ENCODE data around the gene BEAN1.

Gene BEAN1

DNA sequence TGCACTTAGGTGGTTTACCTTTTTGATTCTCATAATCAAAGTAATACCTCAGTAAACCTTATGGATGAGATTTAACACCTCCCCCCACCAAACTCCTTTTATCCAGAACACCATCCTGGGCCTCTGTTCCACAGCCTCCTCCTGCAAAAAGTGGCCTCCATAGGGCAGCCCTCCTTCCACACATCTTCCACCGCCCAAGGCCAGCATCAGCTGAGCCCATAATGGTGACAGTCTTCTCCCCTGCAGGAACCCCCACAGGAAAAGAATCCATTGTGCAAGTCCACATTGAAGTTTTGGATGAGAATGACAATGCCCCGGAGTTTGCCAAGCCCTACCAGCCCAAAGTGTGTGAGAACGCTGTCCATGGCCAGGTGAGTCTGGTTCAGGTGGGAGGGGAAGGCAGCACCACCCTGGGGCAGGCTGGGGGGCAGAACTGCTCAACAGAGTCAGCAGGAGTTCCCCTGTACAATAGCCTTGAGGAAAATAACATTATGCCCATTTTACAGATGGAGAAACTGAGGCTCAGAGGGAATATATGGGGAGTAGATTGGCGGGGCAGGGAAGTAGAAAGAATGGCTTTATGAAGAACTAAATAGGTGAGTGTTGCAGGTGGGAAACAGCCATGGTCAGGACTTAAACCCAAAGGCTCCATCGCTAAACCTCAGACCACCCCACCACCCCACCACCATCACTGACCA, 29.2 kb upstream of the BEAN1 start:
- no peak for DNase-seq

DNA sequence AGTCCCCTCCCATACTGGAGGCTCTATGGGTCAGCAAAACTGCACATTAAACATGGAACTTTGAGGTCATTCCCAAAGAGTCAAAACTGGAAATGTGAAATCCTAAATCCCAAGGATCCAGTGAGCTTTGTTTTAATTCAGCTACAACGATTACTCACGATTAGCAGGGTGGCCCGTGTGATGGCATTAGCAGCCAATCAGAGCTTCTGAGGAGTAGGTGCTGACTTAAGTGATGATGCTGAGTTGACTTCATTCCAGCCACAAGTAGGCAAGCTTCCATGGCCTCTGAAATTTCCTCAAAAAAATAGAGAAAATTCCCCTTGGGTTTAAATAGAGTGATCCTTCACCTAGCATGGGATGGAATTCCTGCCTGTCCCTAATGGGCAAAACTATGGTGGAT, 28.1 kb upstream of the BEAN1 start:
- no peak for DNase-seq

DNA sequence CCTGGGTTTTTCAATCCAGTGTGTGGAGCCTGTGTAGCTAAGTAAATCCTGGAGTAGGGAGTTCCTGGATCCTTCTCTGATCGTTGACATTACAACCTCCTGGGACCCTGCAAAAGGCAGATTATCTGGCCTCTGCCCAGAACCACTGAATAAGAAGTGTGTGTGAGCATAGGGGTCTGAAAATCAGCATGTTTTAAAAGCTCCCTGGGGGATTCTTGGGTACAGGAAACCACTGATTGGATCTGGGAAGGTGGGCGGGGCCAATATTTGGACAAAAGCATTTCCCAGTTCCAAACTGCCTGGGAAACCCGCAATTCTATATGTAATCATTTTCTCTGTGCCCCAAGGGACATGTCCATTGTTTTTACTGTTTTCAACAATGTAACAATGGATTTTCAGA, 27.2 kb upstream of the BEAN1 start:
- peak; percentile 40 for DNase-seq

DNA sequence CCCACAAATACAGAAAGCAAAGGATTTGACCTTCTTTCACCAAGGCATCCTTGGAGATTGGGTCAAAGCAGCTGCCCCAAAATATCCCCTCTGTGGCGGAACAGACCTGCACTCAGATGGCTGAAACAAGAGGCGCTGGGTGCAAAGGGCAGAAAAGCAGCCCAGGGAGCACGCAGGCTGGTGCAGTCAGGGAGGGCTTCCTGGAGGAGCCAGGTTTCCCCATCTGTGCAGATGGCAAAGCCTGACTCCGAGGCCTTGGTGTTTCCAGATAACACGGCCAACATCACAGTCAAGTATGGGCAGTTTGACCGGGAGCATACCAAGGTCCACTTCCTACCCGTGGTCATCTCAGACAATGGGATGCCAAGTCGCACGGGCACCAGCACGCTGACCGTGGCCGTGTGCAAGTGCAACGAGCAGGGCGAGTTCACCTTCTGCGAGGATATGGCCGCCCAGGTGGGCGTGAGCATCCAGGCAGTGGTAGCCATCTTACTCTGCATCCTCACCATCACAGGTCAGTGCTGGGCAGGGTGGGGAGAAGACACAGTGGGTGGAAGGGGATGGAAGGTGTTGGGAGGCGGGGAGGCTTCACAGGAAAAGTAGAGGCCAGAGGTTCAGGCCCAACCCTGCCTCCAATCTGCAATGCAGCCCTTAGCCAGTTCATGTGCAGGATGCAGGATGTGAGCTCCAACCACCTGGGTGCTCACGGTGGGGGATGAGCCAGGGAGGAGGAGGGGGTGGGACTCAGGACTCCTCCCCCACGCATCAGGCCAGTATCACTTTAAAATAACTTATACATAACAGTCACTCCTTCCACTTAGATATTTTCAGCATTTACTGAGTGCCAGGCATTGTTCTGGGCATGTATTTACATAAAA, 26.4 kb upstream of the BEAN1 start:
- no peak for DNase-seq

DNA sequence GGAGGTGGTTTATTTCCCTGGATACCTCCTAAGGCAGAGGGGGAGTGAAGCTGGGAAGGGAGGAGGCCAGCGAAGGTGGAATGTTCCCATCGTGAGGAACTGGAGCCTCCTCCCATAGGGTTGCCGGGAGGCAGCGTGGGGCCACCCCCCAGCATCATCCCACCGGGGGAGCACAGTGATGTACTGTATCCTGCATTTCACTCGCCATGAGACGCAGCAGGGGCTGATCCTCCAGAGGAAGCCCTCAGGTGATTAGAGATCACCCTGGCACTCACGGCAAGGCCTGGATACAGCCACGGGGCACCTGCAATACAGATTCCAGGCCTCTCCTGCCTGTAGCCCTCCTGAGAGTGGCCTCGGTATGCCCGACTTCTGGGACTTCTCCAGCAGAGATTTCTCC, 25.5 kb upstream of the BEAN1 start:
- DNase-seq: no peak

DNA sequence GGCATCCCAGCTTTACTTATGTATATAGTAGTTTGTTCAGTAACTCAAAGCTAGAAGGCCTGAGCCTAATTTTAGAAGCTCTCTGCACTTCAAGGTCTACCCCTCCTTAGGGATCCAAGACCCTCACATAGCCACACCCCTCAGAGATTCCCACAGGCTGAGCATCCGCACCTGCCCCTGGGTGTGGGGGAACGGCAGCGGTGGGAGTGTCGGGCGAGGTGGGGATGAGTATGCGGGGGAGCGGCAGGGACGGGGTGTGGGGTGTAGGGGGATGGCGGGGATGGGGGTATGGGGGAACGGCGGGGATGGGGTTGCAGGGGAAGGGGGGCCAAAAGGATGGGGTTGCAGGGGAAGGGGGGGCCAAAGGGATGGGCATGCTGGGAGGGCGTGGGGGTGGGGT, 24.9 kb upstream of the BEAN1 start:
- no peak for DNase-seq

DNA sequence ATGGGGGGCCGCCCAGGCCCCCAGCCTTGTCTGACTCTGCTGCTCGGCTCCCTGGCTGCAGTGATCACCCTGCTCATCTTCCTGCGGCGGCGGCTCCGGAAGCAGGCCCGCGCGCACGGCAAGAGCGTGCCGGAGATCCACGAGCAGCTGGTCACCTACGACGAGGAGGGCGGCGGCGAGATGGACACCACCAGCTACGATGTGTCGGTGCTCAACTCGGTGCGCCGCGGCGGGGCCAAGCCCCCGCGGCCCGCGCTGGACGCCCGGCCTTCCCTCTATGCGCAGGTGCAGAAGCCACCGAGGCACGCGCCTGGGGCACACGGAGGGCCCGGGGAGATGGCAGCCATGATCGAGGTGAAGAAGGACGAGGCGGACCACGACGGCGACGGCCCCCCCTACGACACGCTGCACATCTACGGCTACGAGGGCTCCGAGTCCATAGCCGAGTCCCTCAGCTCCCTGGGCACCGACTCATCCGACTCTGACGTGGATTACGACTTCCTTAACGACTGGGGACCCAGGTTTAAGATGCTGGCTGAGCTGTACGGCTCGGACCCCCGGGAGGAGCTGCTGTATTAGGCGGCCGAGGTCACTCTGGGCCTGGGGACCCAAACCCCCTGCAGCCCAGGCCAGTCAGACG, 24.4 kb upstream of the BEAN1 start:
- no peak for DNase-seq

DNA sequence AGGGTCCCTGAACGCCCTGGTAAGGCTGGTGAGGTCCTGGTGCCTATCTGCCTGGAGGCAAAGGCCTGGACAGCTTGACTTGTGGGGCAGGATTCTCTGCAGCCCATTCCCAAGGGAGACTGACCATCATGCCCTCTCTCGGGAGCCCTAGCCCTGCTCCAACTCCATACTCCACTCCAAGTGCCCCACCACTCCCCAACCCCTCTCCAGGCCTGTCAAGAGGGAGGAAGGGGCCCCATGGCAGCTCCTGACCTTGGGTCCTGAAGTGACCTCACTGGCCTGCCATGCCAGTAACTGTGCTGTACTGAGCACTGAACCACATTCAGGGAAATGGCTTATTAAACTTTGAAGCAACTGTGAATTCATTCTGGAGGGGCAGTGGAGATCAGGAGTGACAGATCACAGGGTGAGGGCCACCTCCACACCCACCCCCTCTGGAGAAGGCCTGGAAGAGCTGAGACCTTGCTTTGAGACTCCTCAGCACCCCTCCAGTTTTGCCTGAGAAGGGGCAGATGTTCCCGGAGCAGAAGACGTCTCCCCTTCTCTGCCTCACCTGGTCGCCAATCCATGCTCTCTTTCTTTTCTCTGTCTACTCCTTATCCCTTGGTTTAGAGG, 23.5 kb upstream of the BEAN1 start:
- no peak for DNase-seq

DNA sequence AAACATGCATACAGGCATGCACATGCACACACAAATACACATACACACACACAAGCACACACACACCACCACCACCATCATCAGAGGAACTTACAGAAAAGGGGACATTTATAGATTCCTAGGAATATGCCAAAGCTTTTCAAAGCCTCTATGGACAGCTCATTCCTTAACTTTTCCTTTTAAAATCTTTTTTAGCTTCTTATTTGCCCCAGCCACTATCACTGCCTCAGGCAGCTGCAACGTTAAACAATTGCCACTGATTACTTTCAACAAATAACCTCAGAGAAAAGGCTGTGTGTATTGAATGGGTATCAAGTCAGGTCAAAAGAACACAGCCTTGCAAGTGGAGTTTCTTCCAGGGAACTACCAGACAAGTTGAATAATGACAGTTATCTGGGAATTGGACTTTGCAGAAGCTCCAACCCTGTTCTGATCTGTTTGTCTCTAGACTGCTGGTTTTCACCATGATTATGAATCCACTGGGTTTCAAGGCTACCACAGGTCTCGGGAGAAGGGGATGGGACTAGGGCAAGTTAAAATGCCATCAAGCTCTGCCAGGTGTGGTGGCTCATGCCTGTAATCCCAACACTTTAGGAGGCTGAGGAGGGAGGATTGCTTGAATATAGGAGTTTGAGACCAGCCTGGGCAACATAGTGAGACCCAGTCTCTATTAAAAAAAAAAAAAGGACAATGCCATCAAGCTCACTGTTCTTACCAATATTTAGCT, 21.9 kb upstream of the BEAN1 start:
- DNase-seq: no peak

DNA sequence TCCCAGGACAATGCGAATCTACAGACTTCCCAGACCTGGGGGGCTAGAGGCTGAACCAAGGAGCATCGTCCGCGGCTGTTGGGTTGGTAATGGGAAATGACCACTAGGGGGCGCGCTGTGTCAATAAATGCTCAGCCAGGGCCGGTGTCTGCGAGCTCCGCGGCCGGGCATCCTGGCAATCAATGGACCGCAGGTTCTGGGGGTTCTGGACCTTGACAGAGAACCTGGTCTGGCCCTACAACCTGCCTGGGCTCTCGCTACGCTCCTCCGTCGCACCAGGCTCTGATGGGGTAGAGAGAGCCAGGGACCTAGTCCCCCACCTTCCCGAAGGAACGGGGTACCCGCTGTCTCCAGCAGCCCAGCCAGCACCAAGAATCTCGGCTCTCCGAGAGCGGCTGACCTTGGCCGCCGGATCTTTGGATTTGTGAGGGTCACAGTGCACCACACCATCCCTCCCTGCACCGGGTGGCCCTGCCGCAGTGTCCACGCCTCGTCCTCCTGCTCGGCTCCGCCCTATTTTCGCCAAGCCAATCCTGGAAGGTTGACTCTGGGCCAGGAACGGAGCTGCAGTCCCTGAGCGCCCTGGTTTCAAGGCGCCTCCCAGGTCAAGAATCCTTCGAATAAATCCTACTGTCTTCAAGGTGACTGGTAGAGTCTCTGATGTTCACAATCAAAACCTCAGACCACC, 20.4 kb upstream of the BEAN1 start:
- DNase-seq: peak; percentile 68

DNA sequence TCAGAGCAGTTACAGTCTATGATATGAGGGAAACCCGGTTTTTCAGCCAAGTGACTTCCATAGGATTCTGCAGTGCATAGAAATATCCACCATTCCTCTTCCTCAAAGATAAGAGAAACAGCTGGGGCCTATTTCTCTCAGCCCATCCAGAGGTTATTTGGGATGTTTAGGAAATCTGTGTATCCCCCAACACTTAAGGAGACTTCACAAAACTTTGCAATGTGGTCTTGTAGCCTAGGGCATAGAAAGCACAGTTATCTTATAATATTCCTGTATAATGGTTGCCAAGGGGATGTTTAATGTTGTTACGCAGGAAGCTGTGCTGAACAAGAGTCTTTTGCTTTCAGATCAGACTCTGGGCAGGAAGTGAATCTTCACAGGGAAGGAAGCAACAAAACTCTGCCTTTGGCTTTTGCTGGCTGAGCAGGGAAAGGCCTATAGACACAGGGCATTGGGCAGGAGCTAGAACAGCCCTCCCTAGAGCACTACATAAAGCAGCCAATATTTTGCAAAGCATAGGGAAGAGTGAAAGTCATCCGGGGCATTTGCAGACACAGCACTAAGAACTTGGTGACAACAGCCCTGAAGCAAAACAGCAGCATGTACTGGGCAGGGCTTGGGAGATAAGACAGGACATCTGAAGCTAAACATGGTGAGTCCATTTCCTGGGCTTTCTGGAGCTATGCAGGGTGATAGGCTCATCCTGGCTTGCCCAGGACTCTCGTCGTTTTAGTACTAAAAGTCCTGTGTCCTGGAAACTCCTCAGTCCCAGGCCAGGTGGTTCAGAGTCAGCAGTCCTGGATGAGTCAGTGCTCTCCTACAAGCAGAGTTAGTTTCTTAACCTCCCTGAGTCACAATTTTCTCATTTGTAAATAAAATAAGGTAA, 18.7 kb upstream of the BEAN1 start:
- DNase-seq: no peak

DNA sequence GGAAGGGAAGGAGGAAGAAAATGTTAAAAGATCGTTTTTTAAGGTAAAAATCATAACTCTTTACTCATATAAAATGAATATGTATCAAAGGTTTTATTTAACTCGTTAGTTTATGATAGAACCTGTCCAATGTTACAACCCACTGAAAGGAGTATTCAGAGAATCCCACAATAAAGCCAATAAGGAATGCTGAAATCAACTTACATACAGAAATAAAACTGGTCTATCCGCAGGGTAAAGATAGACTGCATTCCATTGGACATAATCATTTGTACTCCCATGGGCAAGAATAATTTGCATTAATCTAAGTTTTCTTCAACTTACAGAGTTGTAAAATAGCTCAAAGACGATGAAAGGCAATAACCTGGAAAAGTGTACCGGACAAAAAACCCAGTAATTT, 17.9 kb upstream of the BEAN1 start:
- no peak for DNase-seq

DNA sequence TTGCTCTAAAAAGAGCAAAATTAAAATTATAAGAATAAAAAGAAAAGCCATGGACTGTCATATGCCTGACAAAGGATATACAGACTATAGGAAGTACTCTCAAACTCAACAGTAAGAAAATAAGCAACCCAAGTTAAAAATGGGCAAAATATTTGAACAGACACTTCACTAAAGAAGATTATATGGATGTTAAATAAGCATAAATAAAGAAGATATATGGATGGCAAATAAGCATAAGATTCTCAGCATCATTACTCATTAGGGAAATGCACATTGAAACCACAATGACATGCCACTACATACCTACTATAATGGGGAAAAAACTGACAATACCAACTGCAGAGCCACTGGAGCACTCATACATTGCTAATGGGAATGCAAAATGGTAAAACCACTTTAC, 14.9 kb upstream of the BEAN1 start:
- DNase-seq: no peak

DNA sequence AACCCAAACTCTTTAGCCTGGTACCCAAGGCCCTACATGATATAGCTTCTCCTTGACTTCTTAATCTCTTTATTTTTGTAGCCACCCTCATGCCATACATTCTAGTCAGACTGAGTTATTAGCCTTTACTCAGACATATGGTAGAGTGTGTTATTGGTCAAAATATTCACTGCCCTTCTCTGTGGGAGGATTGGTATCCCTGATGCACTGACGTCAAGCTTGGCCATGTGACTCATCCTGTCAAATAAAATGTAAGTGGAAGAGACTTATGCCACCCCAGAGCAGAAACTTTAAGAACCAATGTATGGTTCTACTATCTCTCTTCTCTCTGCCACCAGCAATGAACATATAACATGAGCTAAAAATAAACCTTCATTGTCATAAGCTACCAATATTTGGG, 12.2 kb upstream of the BEAN1 start:
- no peak for DNase-seq

DNA sequence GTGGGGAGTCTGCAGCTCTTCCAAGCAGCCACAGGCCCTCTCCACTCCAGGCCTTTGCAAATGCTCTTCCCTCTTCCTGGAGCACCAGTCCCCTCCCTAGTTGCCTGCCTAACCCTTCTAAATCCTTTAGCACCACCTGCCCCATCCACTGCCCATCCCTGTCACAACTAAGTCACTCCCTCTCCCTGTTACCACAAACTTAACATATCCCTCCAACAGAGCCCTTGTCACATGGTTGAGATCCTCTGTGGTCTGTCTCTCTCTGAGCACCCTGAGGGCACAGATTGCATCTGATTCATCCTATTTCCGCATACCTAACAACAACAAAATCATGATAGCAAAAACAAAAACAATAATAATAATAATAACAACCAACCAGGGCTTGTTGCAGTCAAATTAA, 11.0 kb upstream of the BEAN1 start:
- DNase-seq: no peak

DNA sequence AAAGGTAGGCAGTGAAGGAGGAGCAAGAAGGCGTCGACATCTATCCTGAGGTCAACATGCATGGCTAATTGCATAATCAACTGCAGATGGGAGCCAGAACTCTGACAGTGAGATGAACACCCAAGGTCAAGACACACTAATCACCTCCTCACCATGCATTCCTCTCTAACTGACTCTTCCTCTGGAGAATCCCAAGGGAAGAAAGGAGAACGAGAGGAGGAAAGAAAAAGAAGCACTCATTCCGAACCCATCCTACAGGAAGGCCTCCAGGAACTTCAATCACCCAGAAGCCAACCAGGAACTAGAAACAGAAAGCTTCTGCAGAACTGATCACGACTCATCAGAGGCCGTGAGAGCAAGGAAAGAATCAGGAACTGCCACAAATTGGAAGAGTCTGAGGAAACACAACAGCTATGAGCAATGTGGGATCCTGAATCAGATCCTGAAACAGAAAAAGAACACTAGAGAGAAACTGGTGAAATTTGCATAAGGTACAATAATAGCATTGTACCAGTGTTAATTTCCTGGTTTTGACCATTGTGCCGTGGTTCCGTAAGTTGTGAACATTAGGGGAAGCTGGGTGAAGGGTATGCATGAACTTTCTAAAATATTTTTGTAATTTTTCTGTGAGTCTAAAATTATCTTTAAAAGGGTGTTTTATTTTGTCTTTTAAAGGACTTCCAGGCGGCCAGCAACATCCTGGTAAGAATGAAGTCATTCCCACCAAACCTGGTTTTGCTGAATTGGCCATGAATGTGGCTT, 10.0 kb upstream of the BEAN1 start:
- no peak for DNase-seq

DNA sequence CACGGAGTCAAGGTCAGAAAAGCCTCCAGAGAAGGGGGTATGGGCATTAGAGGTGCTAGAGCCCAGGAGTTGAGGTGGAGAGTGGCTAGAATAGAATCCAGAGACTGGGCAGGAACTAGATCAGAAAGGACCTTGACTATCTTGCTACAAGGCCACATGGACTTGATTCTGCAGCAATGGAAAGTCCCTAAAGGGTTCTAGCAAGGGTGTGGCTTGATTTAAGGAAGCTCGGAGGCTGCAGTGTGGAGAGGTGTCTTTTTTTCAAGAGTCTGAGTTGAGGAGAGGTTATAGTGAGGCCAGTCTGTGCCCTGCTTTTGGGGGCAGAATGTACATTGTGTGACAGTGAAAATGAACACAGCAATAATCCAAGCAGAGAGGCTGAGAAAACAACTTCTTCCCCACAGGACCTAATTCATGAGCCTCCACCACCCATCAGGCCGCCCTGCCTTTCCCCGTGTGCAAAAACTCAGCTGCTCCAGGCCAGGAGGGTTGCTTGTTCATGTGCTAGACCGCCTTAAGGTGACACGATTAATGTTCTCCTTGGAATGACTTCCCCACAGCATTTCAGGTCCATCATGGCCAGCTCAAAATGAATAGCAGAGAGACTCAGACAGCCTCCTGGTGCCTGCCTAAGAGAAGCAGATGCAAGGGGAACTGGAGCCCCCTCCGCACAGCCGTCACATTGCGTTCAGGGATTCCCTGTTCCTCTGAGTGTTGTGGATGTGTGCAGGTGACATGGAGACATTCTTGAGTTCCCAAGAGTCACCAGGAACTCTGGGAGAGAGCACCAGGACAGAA, 8.7 kb upstream of the BEAN1 start:
- DNase-seq: no peak

DNA sequence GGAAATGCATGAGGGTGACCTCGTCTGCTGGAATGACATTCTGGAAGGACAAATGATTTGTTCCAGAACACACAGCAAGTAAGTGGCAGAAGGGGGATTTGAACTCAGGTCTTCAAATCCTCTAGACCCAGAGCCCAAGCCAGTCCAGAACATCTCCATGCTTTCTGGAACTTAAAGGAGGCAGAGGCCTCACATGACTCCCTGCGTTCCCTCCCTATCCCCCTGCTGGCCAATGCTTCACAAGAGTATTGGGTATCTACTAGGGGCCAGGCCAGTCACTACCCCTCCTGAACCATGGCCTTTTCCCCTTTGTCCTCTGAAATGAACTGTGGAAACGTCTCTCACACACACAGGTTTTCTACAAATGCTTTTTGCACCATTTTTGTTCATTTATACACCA, 7.6 kb upstream of the BEAN1 start:
- no peak for DNase-seq

DNA sequence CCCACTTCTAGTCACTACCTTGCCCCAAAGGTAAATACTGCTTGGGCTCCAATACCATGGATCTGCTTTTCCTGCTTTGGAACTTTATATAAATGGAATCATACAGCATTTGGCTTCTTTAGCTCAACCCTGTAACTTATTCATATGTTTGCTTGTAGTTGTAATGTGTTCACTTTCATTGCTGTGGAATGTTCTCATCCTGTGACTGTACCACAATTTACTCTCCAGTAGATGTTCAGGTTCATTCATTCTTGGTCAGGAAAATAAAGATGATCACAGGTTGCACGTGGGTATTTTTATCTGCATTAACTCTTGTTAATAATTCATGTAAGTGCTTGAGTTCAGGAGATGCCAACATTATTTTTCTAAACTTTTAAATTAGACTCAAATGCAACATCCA, 6.7 kb upstream of the BEAN1 start:
- no peak for DNase-seq

DNA sequence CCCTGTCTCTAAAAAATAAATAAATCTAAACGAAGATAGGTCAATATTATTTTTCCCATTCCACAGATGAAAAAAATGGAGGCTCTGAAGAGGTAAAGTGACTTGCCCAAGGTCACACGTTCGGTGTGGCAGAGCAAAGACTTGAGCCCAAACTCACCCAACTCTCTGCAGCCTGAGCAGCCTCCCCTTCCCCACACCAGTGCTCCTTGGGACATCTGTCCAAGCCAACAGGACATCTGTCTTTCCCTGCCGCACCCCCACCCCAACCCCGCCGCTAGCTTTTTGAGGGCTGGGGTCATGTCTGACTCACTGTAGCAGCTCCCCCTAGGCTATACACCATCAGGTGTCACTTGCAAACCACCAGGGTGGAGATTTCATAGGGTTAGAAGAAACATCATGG, 5.2 kb upstream of the BEAN1 start:
- no peak for DNase-seq

All from NCI-H1436 (cell line).